ENCODE results near the gene FAM50B. TPM values are rescaled to one million over a fixed set of nuclear protein-coding genes. Genes with fewer than 3 reads are reported as not detected.

FAM50B gene
- total and polyA plus RNA-seq, 2 of the 13 experiments (the other 11 are each of a cell fraction or from before 2014, with no cell fraction given): 0.05 TPM; not detected in 1

DNA sequence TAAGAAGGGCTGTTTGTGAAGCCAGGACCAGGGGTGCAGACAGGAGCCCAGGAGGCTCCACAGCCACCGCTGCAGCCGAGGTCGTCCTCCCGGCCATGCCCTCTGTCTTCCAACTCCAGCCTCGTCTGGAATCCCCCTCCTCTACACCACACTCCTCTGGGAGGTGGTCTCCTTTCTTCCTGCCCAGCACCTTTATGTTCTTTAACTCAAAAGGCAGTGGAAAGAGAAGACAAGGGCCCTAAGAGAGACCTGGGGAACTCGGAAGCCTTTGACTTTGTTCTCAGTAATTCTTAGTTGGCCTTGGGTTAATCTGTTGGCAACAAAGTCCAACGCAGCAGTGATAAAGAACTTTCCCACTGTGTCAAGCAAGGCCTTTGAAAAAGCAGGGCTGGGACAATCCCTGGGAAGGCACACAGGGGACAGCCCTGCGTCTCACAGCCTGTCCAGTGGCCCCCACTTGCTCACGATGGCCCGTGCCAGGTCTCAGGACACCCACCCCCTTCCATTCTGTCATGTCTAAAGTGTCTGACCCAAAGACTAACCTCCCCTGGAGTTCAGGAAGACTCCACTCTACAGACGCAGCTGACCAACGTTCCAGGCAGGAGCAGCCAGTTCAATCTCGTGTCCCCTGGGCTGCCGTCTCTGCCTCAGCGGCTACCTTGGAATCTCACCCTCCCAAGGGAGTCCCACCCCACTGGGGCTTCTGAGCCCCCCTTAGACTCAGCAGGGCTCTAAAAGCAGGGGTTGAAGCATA, 42.8 kb upstream of the FAM50B start (continued):
- TF ChIP-seq, protein P1, sequence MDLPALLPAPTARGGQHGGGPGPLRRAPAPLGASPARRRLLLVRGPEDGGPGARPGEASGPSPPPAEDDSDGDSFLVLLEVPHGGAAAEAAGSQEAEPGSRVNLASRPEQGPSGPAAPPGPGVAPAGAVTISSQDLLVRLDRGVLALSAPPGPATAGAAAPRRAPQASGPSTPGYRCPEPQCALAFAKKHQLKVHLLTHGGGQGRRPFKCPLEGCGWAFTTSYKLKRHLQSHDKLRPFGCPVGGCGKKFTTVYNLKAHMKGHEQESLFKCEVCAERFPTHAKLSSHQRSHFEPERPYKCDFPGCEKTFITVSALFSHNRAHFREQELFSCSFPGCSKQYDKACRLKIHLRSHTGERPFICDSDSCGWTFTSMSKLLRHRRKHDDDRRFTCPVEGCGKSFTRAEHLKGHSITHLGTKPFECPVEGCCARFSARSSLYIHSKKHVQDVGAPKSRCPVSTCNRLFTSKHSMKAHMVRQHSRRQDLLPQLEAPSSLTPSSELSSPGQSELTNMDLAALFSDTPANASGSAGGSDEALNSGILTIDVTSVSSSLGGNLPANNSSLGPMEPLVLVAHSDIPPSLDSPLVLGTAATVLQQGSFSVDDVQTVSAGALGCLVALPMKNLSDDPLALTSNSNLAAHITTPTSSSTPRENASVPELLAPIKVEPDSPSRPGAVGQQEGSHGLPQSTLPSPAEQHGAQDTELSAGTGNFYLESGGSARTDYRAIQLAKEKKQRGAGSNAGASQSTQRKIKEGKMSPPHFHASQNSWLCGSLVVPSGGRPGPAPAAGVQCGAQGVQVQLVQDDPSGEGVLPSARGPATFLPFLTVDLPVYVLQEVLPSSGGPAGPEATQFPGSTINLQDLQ (CRISPR knock-in tag; IDR thresholded peaks at IDR 0.05): no peak
- TF ChIP-seq EEA1 (CRISPR knock-in tag; IDR thresholded peaks at IDR 0.05; ENCODE audit: borderline replicate concordance): no peak; the same call in 1 of the 2 replicates
- TF ChIP-seq, protein P2, sequence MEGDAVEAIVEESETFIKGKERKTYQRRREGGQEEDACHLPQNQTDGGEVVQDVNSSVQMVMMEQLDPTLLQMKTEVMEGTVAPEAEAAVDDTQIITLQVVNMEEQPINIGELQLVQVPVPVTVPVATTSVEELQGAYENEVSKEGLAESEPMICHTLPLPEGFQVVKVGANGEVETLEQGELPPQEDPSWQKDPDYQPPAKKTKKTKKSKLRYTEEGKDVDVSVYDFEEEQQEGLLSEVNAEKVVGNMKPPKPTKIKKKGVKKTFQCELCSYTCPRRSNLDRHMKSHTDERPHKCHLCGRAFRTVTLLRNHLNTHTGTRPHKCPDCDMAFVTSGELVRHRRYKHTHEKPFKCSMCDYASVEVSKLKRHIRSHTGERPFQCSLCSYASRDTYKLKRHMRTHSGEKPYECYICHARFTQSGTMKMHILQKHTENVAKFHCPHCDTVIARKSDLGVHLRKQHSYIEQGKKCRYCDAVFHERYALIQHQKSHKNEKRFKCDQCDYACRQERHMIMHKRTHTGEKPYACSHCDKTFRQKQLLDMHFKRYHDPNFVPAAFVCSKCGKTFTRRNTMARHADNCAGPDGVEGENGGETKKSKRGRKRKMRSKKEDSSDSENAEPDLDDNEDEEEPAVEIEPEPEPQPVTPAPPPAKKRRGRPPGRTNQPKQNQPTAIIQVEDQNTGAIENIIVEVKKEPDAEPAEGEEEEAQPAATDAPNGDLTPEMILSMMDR (CRISPR knock-in tag; IDR thresholded peaks at IDR 0.05): 0 out of 2 replicates have a peak, but pooled peaks have one; percentile 18
- TF ChIP-seq NCOR1 (IDR thresholded peaks at IDR 0.05; ENCODE audit: borderline replicate concordance, low read length): peak; percentile 83; the same call in 1 of the 2 replicates
- TF ChIP-seq POGK (CRISPR knock-in tag; conservative IDR thresholded peaks at IDR 0.05): peak; percentile 81
- no peak for TF ChIP-seq ZNF446 (CRISPR knock-in tag; IDR thresholded peaks at IDR 0.05)
- no peak for TF ChIP-seq ZNF563 (CRISPR knock-in tag; IDR thresholded peaks at IDR 0.05)
- no peak for TF ChIP-seq SYNCRIP (IDR thresholded peaks at IDR 0.05; ENCODE audit: insufficient read depth, low read depth, low read length)
- TF ChIP-seq KDM1A (CRISPR knock-in tag; IDR thresholded peaks at IDR 0.05): no peak
- no peak for TF ChIP-seq HBP1 (CRISPR knock-in tag; IDR thresholded peaks at IDR 0.05; ENCODE audit: low read depth)
- no peak; the same call in 1 of the 2 replicates for TF ChIP-seq THAP11 (CRISPR knock-in tag; IDR thresholded peaks at IDR 0.05)
- TF ChIP-seq RAD51 (IDR thresholded peaks at IDR 0.05; ENCODE audit: borderline replicate concordance): no peak
- TF ChIP-seq ATF2 (CRISPR knock-in tag; IDR thresholded peaks at IDR 0.05): peak; percentile 67; the same call in 1 of the 2 replicates
- no peak for TF ChIP-seq TEF (CRISPR knock-in tag; IDR thresholded peaks at IDR 0.05)
- TF ChIP-seq TAF15 (IDR thresholded peaks at IDR 0.05; ENCODE audit: low read depth, low read length, poor library complexity, severe bottlenecking): no peak
- no peak for TF ChIP-seq ZNF234 (CRISPR knock-in tag; conservative IDR thresholded peaks at IDR 0.05)
- TF ChIP-seq DNMT1 (CRISPR knock-in tag; IDR thresholded peaks at IDR 0.05): no peak
- peak; percentile 74 for TF ChIP-seq RAD21 (CRISPR knock-in tag; IDR thresholded peaks at IDR 0.05)
- TF ChIP-seq BRD4 (CRISPR knock-in tag; IDR thresholded peaks at IDR 0.05): 0 out of 2 replicates have a peak, but pooled peaks have one; percentile 21

Measured in HepG2 (cell line).